GM21528 (cell line): ENCODE results near the gene IL17REL.
"Not testable (repeated sequence)": the region's sequence is repeated elsewhere in the genome, so short reads cannot be mapped to it uniquely, and the experiment has no call there.

Source experiments
- ATAC-seq: cut with Tn5 transposase; IDR thresholded peaks from one replicate; pipeline ENCODE4 v1.9.1; 2021; ENCODE audit warnings: mild to moderate bottlenecking, moderate library complexity; ENCODE audit not compliant: unreplicated experiment, low FRiP score

The IL17REL gene

GRCh38 chr22:49949914-49950292, 62.7 kb downstream of the IL17REL start:
- no peak for ATAC-seq

GRCh38 chr22:49948958-49949913, 63.3 kb downstream of the IL17REL start:
- ATAC-seq = no peak

GRCh38 chr22:49948116-49948957, 64.2 kb downstream of the IL17REL start:
- ATAC-seq = no peak

GRCh38 chr22:49947296-49947622, 65.3 kb downstream of the IL17REL start:
- ATAC-seq = no peak

- no peak for ATAC-seq
These were observed 65.8 kb downstream of the IL17REL start for GRCh38 chr22:49946612-49947295.

- ATAC-seq = not testable (repeated sequence)
These were observed 67.3 kb downstream of the IL17REL start for GRCh38 chr22:49945042-49945794.
